ENCODE results near the gene UQCRHL.

Gene UQCRHL

DNA sequence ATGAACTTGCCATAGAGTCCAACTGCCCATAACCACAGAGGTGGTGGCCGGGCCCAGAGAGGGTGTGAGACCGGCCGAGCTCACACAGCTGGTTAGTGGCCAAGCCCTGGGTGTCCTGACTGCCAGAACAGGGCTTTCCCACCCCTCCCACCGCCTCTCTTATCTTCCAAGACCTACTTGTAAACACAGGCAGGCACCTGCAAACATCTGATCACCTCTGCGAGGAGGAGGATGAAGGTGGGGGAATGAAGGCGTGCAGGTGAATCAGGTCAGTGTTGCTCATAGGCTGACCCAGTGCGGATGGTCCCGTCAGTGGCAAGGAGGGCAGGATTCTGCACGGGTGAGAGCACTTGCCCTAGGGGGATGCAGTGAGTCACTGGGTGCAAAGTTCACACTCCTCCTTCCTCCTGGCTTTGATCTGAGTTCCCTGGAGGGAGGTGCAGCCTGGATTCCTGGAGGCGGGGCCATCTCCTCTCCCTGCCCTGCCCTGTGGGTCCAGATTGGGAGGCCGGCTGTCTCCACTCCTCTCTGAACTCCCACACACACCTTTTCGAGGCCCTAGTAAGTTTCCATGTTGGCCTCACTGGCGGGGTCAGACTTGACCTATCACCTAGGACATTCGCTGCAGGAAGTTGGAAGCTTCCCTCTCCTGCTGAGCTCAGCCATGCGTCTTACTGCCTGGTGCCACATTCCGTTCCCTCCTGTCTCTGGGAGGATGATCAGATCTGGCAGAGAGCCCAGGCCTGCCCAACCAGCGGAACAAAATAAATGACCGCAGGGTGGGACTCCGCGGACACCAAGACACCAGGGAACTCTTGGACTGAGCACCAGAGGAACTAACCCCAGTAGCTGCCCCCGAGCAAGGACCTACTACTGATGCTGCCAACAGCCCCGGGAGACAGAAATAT, 7.3 kb downstream of the UQCRHL start:
- TF ChIP-seq POLR2AphosphoS5 (IDR thresholded peaks at IDR 0.05; ENCODE audit: low read depth, low read length): no peak
- TF ChIP-seq, protein P1, sequence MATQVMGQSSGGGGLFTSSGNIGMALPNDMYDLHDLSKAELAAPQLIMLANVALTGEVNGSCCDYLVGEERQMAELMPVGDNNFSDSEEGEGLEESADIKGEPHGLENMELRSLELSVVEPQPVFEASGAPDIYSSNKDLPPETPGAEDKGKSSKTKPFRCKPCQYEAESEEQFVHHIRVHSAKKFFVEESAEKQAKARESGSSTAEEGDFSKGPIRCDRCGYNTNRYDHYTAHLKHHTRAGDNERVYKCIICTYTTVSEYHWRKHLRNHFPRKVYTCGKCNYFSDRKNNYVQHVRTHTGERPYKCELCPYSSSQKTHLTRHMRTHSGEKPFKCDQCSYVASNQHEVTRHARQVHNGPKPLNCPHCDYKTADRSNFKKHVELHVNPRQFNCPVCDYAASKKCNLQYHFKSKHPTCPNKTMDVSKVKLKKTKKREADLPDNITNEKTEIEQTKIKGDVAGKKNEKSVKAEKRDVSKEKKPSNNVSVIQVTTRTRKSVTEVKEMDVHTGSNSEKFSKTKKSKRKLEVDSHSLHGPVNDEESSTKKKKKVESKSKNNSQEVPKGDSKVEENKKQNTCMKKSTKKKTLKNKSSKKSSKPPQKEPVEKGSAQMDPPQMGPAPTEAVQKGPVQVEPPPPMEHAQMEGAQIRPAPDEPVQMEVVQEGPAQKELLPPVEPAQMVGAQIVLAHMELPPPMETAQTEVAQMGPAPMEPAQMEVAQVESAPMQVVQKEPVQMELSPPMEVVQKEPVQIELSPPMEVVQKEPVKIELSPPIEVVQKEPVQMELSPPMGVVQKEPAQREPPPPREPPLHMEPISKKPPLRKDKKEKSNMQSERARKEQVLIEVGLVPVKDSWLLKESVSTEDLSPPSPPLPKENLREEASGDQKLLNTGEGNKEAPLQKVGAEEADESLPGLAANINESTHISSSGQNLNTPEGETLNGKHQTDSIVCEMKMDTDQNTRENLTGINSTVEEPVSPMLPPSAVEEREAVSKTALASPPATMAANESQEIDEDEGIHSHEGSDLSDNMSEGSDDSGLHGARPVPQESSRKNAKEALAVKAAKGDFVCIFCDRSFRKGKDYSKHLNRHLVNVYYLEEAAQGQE (IDR thresholded peaks at IDR 0.05; ENCODE audit: insufficient read depth in 1 of 2, low read depth in 2 of 2, low read length in 2 of 2): 0 out of 4 replicates have a peak, but pooled peaks of 1 of the 2 experiments have one; percentile 47
- no peak for TF ChIP-seq TAF1 (IDR thresholded peaks at IDR 0.05; ENCODE audit: borderline replicate concordance, insufficient read depth, low read length)

DNA sequence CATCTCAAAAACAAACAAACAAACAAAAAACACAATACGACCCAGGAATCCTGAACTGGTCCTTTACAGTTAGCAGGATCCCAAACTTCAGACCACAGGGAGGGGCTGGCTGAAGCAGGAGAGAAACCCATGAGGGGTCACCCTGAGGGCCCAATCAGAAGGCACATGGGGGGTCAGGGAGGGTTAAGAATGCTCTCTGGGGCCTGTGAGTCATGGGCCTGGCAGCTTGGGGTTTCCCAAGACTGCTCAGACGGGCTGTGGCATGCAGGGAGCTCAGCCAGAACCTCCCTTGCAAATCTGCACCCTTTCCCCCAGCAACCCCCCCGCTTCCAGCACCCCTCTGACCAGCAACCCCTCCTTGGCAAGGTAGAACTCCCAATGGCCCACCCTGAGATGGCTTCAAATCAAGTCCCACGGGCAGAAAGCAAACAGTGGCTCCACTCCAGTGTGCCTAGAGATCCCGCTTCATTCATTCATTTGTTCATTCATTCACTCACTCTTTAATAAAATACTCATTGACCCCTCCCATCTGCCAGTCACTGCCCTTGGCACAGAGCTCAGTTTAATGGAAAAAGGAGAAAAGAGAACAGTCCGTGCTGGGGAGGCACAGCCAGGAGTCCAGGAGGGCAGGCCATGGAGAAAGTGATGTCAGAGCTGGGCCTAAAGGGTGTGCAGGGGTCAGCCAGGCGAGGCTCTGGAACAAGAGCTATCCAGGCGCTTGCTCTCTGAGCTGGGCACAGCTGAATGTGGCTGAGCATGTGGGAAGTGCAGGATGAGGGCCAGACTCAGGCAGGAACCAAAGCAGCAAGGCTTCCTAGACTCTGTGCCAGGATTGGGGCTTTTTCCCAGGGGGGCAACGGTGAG, 8.2 kb downstream of the UQCRHL start:
- TF ChIP-seq FOXP2 (optimal IDR thresholded peaks at IDR 0.05; ENCODE audit: borderline replicate concordance, extremely low read depth, extremely low read length, insufficient read depth) (no peak), TAF1 (IDR thresholded peaks at IDR 0.05; ENCODE audit: borderline replicate concordance, insufficient read depth, low read length) (no peak), POLR2AphosphoS5 (IDR thresholded peaks at IDR 0.05; ENCODE audit: low read depth, low read length) (no peak), SIN3A (IDR thresholded peaks at IDR 0.05; ENCODE audit: borderline replicate concordance, insufficient read depth, low read length) (no peak)
- TF ChIP-seq, protein P1 (IDR thresholded peaks at IDR 0.05; ENCODE audit: insufficient read depth in 1 of 2, low read depth in 2 of 2, low read length in 2 of 2): no peak

DNA sequence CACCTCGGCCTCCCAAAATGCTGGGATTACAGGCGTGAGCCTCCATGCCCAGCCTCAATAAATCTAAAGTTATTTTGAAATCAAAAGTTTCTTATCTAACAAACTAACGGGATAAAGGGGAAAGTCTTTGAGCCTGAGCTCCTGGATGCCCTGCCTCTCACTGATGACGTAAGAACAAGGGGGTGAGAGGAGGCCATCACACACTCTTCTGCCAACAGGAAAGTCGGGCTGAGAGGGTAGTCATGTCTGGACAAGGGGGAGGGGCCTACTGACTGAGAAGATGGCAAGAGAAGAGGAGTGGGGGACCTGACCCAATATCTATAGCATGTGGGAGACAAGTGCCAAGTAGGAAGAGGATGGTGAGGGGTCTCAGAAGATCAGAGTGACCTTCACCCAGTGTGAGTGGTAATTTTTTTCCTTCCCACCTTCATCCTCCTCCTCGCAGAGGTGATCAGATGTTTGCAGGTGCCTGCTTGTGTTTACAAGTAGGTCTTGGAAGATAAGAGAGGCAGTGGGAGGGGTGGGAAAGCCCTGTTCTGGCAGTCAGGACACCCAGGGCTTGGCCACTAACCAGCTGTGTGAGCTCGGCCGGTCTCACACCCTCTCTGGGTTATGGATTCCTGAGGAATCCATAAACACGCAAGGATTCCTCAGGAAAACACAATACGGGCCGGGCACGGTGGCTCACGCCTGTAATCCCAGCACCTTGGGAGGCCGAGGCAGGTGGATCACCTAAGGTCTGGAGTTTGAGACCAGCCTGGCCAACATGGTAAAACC, 9.6 kb downstream of the UQCRHL start:
- TF ChIP-seq TAF1 (IDR thresholded peaks at IDR 0.05; ENCODE audit: borderline replicate concordance, insufficient read depth, low read length) (no peak), POLR2AphosphoS5 (IDR thresholded peaks at IDR 0.05; ENCODE audit: low read depth, low read length) (no peak), SIN3A (IDR thresholded peaks at IDR 0.05; ENCODE audit: borderline replicate concordance, insufficient read depth, low read length) (no peak), FOXP2 (optimal IDR thresholded peaks at IDR 0.05; ENCODE audit: borderline replicate concordance, extremely low read depth, extremely low read length, insufficient read depth) (no peak)
- TF ChIP-seq, protein P1 (IDR thresholded peaks at IDR 0.05; ENCODE audit: insufficient read depth in 1 of 2, low read depth in 2 of 2, low read length in 2 of 2): no peak

DNA sequence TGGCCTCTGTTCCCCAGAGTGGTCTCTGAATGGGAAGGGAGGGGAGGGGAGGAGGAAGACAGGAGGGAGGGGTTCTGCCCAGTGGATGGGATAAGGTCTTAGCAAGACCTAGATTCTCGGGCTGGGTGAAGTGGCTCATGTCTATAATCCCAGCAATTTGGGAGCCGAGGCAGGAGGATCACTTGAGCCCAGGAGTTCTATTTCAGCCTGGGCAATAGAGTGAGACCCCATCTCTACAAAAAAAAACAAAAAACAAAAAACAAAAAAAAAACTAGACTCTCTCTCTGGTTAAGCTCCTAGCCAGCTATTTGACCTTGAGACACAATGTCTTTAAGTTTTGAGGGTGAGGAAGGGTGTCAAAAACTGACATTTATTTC, 11.4 kb downstream of the UQCRHL start:
- no peak for TF ChIP-seq FOXP2 (optimal IDR thresholded peaks at IDR 0.05; ENCODE audit: borderline replicate concordance, extremely low read depth, extremely low read length, insufficient read depth)
- TF ChIP-seq TAF1 (IDR thresholded peaks at IDR 0.05; ENCODE audit: borderline replicate concordance, insufficient read depth, low read length): no peak

Data from PFSK-1 (cell line).